ENCODE measurements around the gene SIL1. TPM values are rescaled to one million over a fixed set of nuclear protein-coding genes. Genes with fewer than 3 reads are reported as not detected.

Gene SIL1
- total and polyA plus RNA-seq, 5 donors from 2014 or later, result 9.8 to 12.3 (median 11.2) TPM

GRCh38 chr5:139023286-139023685, 174.9 kb downstream of the SIL1 start:
- H3K27me3 Mint-ChIP-seq, result no peaks in the 10 kb centered on the region
- no peak overlapping the region for H3K4me3 Mint-ChIP-seq
- H3K9me3 Mint-ChIP-seq, result no peaks in the 10 kb centered on the region
- Histone ChIP-seq H3K36me3 (ENCODE audit: control insufficient read depth, insufficient read depth, low read length) (peaks cover 6% of the 10 kb centered on the region), H3K27ac (ENCODE audit: insufficient read depth, low read length, poor library complexity, severe bottlenecking) (no peak overlapping the region), H3K4me1 (ENCODE audit: control insufficient read depth, insufficient read depth, low read length, poor library complexity, severe bottlenecking) (no peaks in the 10 kb centered on the region), H3K4me3 (ENCODE audit: low read depth, low read length) (no peak overlapping the region), H3K9me3 (ENCODE audit: control insufficient read depth in 2 of 2, low read length in 2 of 2) (no peaks in the 10 kb centered on the region), H3K27me3 (ENCODE audit: control insufficient read depth, insufficient read depth, low read length) (no peaks in the 10 kb centered on the region)
- no peaks in the 10 kb centered on the region for H3K4me1 Mint-ChIP-seq
- peaks cover 39% of the 10 kb centered on the region for H3K36me3 Mint-ChIP-seq
- no peak for ATAC-seq (ENCODE audit: low read depth in 2 of 2)
- DNase-seq, result no peak
- no peak overlapping the region for H3K27ac Mint-ChIP-seq

GRCh38 chr5:139022528-139022927, 175.6 kb downstream of the SIL1 start:
- H3K27ac ChIP-seq (ENCODE audit: insufficient read depth, low read length, poor library complexity, severe bottlenecking), result no peak overlapping the region
- H3K4me1 ChIP-seq (ENCODE audit: control insufficient read depth, insufficient read depth, low read length, poor library complexity, severe bottlenecking), result no peaks in the 10 kb centered on the region
- H3K9me3 ChIP-seq (ENCODE audit: control insufficient read depth in 2 of 2, low read length in 2 of 2), result no peaks in the 10 kb centered on the region
- H3K4me3 Mint-ChIP-seq, result no peak overlapping the region
- peaks cover 46% of the 10 kb centered on the region for H3K36me3 Mint-ChIP-seq
- no peaks in the 10 kb centered on the region for H3K27me3 Mint-ChIP-seq
- H3K4me1 Mint-ChIP-seq, result no peaks in the 10 kb centered on the region
- no peaks in the 10 kb centered on the region for H3K27me3 ChIP-seq (ENCODE audit: control insufficient read depth, insufficient read depth, low read length)
- DNase-seq (no peak), ATAC-seq (ENCODE audit: low read depth in 2 of 2) (no peak)
- peaks cover 6% of the 10 kb centered on the region for H3K36me3 ChIP-seq (ENCODE audit: control insufficient read depth, insufficient read depth, low read length)
- no peak overlapping the region for H3K27ac Mint-ChIP-seq
- H3K4me3 ChIP-seq (ENCODE audit: low read depth, low read length), result no peak overlapping the region
- H3K9me3 Mint-ChIP-seq, result no peaks in the 10 kb centered on the region

- no peaks in the 10 kb centered on the region for H3K9me3 Mint-ChIP-seq
- no peaks in the 10 kb centered on the region for H3K27me3 Mint-ChIP-seq
Measured at GRCh38 chr5:139021346-139021745, 176.8 kb downstream of the SIL1 start.

GRCh38 chr5:139019880-139020279, 178.3 kb downstream of the SIL1 start:
- Mint-ChIP-seq H3K27ac (peak overlapping the region in 1 of 3 donors; percentile 40), H3K27me3 (no peaks in the 10 kb centered on the region), H3K4me1 (no peaks in the 10 kb centered on the region), H3K4me3 (no peak overlapping the region), H3K36me3 (peaks cover 59% of the 10 kb centered on the region), H3K9me3 (no peaks in the 10 kb centered on the region)
- peaks cover 4% of the 10 kb centered on the region for H3K36me3 ChIP-seq (ENCODE audit: control insufficient read depth, insufficient read depth, low read length)
- ATAC-seq (ENCODE audit: low read depth in 2 of 2) (no peak), DNase-seq (no peak)
- no peaks in the 10 kb centered on the region for H3K27me3 ChIP-seq (ENCODE audit: control insufficient read depth, insufficient read depth, low read length)
- no peak overlapping the region for H3K27ac ChIP-seq (ENCODE audit: insufficient read depth, low read length, poor library complexity, severe bottlenecking)
- H3K4me3 ChIP-seq (ENCODE audit: low read depth, low read length), result no peak overlapping the region
- H3K4me1 ChIP-seq (ENCODE audit: control insufficient read depth, insufficient read depth, low read length, poor library complexity, severe bottlenecking), result no peaks in the 10 kb centered on the region
- H3K9me3 ChIP-seq (ENCODE audit: control insufficient read depth in 2 of 2, low read length in 2 of 2), result no peaks in the 10 kb centered on the region

More at GRCh38 chr5:139021346-139021745, 176.8 kb downstream of the SIL1 start:
- peaks cover 51% of the 10 kb centered on the region for H3K36me3 Mint-ChIP-seq
- Histone ChIP-seq H3K36me3 (ENCODE audit: control insufficient read depth, insufficient read depth, low read length) (peaks cover 6% of the 10 kb centered on the region), H3K4me3 (ENCODE audit: low read depth, low read length) (no peak overlapping the region), H3K27me3 (ENCODE audit: control insufficient read depth, insufficient read depth, low read length) (no peaks in the 10 kb centered on the region), H3K4me1 (ENCODE audit: control insufficient read depth, insufficient read depth, low read length, poor library complexity, severe bottlenecking) (no peaks in the 10 kb centered on the region), H3K27ac (ENCODE audit: insufficient read depth, low read length, poor library complexity, severe bottlenecking) (no peak overlapping the region), H3K9me3 (ENCODE audit: control insufficient read depth in 2 of 2, low read length in 2 of 2) (no peaks in the 10 kb centered on the region)
- DNase-seq, result no peak
- H3K4me3 Mint-ChIP-seq, result no peak overlapping the region
- H3K4me1 Mint-ChIP-seq, result no peaks in the 10 kb centered on the region
- H3K27ac Mint-ChIP-seq, result no peak overlapping the region
- no peak for ATAC-seq (ENCODE audit: low read depth in 2 of 2)

- no peak for DNase-seq
- no peaks in the 10 kb centered on the region for H3K4me1 Mint-ChIP-seq
Measured at GRCh38 chr5:139019211-139019610, 179.0 kb downstream of the SIL1 start.

GRCh38 chr5:139017624-139018023, 180.5 kb downstream of the SIL1 start:
- Histone ChIP-seq H3K4me1 (ENCODE audit: control insufficient read depth, insufficient read depth, low read length, poor library complexity, severe bottlenecking) (no peaks in the 10 kb centered on the region), H3K27ac (ENCODE audit: insufficient read depth, low read length, poor library complexity, severe bottlenecking) (no peak overlapping the region), H3K4me3 (ENCODE audit: low read depth, low read length) (no peak overlapping the region), H3K27me3 (ENCODE audit: control insufficient read depth, insufficient read depth, low read length) (no peaks in the 10 kb centered on the region), H3K36me3 (ENCODE audit: control insufficient read depth, insufficient read depth, low read length) (no peaks in the 10 kb centered on the region), H3K9me3 (ENCODE audit: control insufficient read depth in 2 of 2, low read length in 2 of 2) (no peaks in the 10 kb centered on the region)
- Mint-ChIP-seq H3K4me3 (no peak overlapping the region), H3K27ac (no peak overlapping the region), H3K27me3 (no peaks in the 10 kb centered on the region), H3K36me3 (peaks cover 57% of the 10 kb centered on the region), H3K4me1 (no peaks in the 10 kb centered on the region), H3K9me3 (no peaks in the 10 kb centered on the region)
- DNase-seq (no peak), ATAC-seq (ENCODE audit: low read depth in 2 of 2) (no peak)

More at GRCh38 chr5:139019211-139019610, 179.0 kb downstream of the SIL1 start:
- Mint-ChIP-seq H3K27ac (no peak overlapping the region), H3K36me3 (peaks cover 55% of the 10 kb centered on the region), H3K4me3 (no peak overlapping the region), H3K9me3 (no peaks in the 10 kb centered on the region), H3K27me3 (no peaks in the 10 kb centered on the region)
- Histone ChIP-seq H3K9me3 (ENCODE audit: control insufficient read depth in 2 of 2, low read length in 2 of 2) (no peaks in the 10 kb centered on the region), H3K36me3 (ENCODE audit: control insufficient read depth, insufficient read depth, low read length) (peaks cover 4% of the 10 kb centered on the region), H3K4me3 (ENCODE audit: low read depth, low read length) (no peak overlapping the region), H3K27me3 (ENCODE audit: control insufficient read depth, insufficient read depth, low read length) (no peaks in the 10 kb centered on the region), H3K27ac (ENCODE audit: insufficient read depth, low read length, poor library complexity, severe bottlenecking) (no peak overlapping the region), H3K4me1 (ENCODE audit: control insufficient read depth, insufficient read depth, low read length, poor library complexity, severe bottlenecking) (no peaks in the 10 kb centered on the region)
- no peak for ATAC-seq (ENCODE audit: low read depth in 2 of 2)

GRCh38 chr5:139016186-139016585, 182.0 kb downstream of the SIL1 start:
- ATAC-seq (ENCODE audit: low read depth in 2 of 2) (no peak), DNase-seq (no peak)
- H3K4me3 Mint-ChIP-seq, result no peak overlapping the region
- H3K9me3 ChIP-seq (ENCODE audit: control insufficient read depth in 2 of 2, low read length in 2 of 2), result no peaks in the 10 kb centered on the region
- H3K36me3 ChIP-seq (ENCODE audit: control insufficient read depth, insufficient read depth, low read length), result no peaks in the 10 kb centered on the region
- H3K4me3 ChIP-seq (ENCODE audit: low read depth, low read length), result no peak overlapping the region
- no peaks in the 10 kb centered on the region for H3K4me1 ChIP-seq (ENCODE audit: control insufficient read depth, insufficient read depth, low read length, poor library complexity, severe bottlenecking)
- no peaks in the 10 kb centered on the region for H3K27me3 Mint-ChIP-seq
- no peaks in the 10 kb centered on the region for H3K27me3 ChIP-seq (ENCODE audit: control insufficient read depth, insufficient read depth, low read length)
- H3K36me3 Mint-ChIP-seq, result peaks cover 60% of the 10 kb centered on the region
- H3K4me1 Mint-ChIP-seq, result peaks cover 0 to 2% (median 0%) of the 10 kb centered on the region in 4 donors
- H3K9me3 Mint-ChIP-seq, result peaks cover 0 to 6% (median 0%) of the 10 kb centered on the region in 7 donors
- no peak overlapping the region for H3K27ac ChIP-seq (ENCODE audit: insufficient read depth, low read length, poor library complexity, severe bottlenecking)
- H3K27ac Mint-ChIP-seq, result no peak overlapping the region

GRCh38 chr5:139014726-139015125, 183.4 kb downstream of the SIL1 start:
- no peaks in the 10 kb centered on the region for H3K36me3 ChIP-seq (ENCODE audit: control insufficient read depth, insufficient read depth, low read length)
- no peaks in the 10 kb centered on the region for H3K27me3 Mint-ChIP-seq
- H3K36me3 Mint-ChIP-seq, result peaks cover 48% of the 10 kb centered on the region

More at GRCh38 chr5:139014726-139015125, 183.4 kb downstream of the SIL1 start:
- Histone ChIP-seq H3K27me3 (ENCODE audit: control insufficient read depth, insufficient read depth, low read length) (no peaks in the 10 kb centered on the region), H3K4me1 (ENCODE audit: control insufficient read depth, insufficient read depth, low read length, poor library complexity, severe bottlenecking) (no peaks in the 10 kb centered on the region), H3K27ac (ENCODE audit: insufficient read depth, low read length, poor library complexity, severe bottlenecking) (no peak overlapping the region), H3K4me3 (ENCODE audit: low read depth, low read length) (no peak overlapping the region), H3K9me3 (ENCODE audit: control insufficient read depth in 2 of 2, low read length in 2 of 2) (no peaks in the 10 kb centered on the region)
- no peak overlapping the region for H3K27ac Mint-ChIP-seq
- peaks cover 0 to 6% (median 0%) of the 10 kb centered on the region in 7 donors for H3K9me3 Mint-ChIP-seq
- ATAC-seq (ENCODE audit: low read depth in 2 of 2), result no peak
- peaks cover 0 to 2% (median 0%) of the 10 kb centered on the region in 4 donors for H3K4me1 Mint-ChIP-seq
- no peak overlapping the region for H3K4me3 Mint-ChIP-seq
- DNase-seq, result no peak

All from CD4-positive, CD25-positive, alpha-beta regulatory T cell (primary cell).